ENCODE results near the gene GMDS. TPM values are rescaled to one million over a fixed set of nuclear protein-coding genes. Genes with fewer than 3 reads are reported as not detected.

GMDS gene
- total and polyA plus RNA-seq, 2 of the 8 experiments (the other 6 are each of a cell fraction or from before 2014, with no cell fraction given): 16.8 to 50.0 TPM

DNA sequence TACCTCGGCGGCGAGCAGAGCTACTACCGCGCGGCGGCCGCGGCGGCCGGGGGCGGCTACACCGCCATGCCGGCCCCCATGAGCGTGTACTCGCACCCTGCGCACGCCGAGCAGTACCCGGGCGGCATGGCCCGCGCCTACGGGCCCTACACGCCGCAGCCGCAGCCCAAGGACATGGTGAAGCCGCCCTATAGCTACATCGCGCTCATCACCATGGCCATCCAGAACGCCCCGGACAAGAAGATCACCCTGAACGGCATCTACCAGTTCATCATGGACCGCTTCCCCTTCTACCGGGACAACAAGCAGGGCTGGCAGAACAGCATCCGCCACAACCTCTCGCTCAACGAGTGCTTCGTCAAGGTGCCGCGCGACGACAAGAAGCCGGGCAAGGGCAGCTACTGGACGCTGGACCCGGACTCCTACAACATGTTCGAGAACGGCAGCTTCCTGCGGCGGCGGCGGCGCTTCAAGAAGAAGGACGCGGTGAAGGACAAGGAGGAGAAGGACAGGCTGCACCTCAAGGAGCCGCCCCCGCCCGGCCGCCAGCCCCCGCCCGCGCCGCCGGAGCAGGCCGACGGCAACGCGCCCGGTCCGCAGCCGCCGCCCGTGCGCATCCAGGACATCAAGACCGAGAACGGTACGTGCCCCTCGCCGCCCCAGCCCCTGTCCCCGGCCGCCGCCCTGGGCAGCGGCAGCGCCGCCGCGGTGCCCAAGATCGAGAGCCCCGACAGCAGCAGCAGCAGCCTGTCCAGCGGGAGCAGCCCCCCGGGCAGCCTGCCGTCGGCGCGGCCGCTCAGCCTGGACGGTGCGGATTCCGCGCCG lies 634.7 kb downstream of the GMDS start (continued):
- TF ChIP-seq, protein P1, sequence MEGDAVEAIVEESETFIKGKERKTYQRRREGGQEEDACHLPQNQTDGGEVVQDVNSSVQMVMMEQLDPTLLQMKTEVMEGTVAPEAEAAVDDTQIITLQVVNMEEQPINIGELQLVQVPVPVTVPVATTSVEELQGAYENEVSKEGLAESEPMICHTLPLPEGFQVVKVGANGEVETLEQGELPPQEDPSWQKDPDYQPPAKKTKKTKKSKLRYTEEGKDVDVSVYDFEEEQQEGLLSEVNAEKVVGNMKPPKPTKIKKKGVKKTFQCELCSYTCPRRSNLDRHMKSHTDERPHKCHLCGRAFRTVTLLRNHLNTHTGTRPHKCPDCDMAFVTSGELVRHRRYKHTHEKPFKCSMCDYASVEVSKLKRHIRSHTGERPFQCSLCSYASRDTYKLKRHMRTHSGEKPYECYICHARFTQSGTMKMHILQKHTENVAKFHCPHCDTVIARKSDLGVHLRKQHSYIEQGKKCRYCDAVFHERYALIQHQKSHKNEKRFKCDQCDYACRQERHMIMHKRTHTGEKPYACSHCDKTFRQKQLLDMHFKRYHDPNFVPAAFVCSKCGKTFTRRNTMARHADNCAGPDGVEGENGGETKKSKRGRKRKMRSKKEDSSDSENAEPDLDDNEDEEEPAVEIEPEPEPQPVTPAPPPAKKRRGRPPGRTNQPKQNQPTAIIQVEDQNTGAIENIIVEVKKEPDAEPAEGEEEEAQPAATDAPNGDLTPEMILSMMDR (IDR thresholded peaks at IDR 0.05; ENCODE audit: control extremely low read depth in 1 of 3, insufficient read depth in 1 of 3, low read depth in 1 of 3, low read length in 3 of 3): no peak
- TF ChIP-seq CBX5 (IDR thresholded peaks at IDR 0.05; ENCODE audit: low read depth, low read length): no peak
- peak; percentile 1; the same call in 1 of the 2 replicates for TF ChIP-seq CREB1 (IDR thresholded peaks at IDR 0.05)
